Tibial nerve (tissue), 4 donors: Measurements from ENCODE around the gene CTRB2. TPM values are rescaled to one million over a fixed set of nuclear protein-coding genes. Genes with fewer than 3 reads are reported as not detected.

Experiments
- DNase-seq, 2 donors: peaks; one replicate each; pipeline ENCODE4 v3.0.0-alpha.2; 2019; ENCODE audit warnings: low spot score in 2 of 2
- H3K27ac ChIP-seq, 4 donors: fragments of 200-600 bp; sonication (generic) in 3 of 4; one replicate each; pipeline ENCODE4 v1.5.1; 2017 to 2019; ENCODE audit warnings: mild to moderate bottlenecking in 1 of 4
- H3K27me3 ChIP-seq, 2 donors: fragments of 200-600 bp; sonication (generic) in 1 of 2; one replicate each; pipeline versions ENCODE4 v1.5.1 to v1.6.0; 2017 to 2019
- H3K36me3 ChIP-seq, 3 donors: fragments of 200-600 bp; sonication (generic); one replicate each; pipeline ENCODE4 v1.5.1; 2018 to 2019
- H3K4me1 ChIP-seq, 4 donors: fragments of 200-600 bp; sonication (generic) in 3 of 4; one replicate each; pipeline ENCODE4 v1.5.1; 2017 to 2019
- H3K4me3 ChIP-seq, 4 donors: fragments of 200-600 bp; sonication (generic) in 3 of 4; one replicate each; pipeline ENCODE4 v1.5.1; 2017 to 2019; ENCODE audit warnings: mild to moderate bottlenecking in 1 of 4, moderate library complexity in 1 of 4
- H3K9me3 ChIP-seq, 4 donors: fragments of 200-600 bp; sonication (generic) in 3 of 4; one replicate each; pipeline ENCODE4 v1.5.1; 2017 to 2019
- CTCF ChIP-seq, 5 experiments: fragments of 200-600 bp in 3 of 5; fragments of 450-650 bp in 2 of 5; sonication (generic) in 3 of 5; IDR thresholded peaks; one replicate each; pipeline ENCODE4 v1.5.1; 2016 to 2019; ENCODE audit warnings: antibody characterized with exemption in 5 of 5, mild to moderate bottlenecking in 3 of 5, moderate library complexity in 2 of 5
- EP300 ChIP-seq, 2 donors: sonication (generic); formaldehyde crosslinking; IDR thresholded peaks; one replicate each; pipeline ENCODE4 v1.6.1; 2017; ENCODE audit warnings: antibody characterized with exemption in 2 of 2, mild to moderate bottlenecking in 1 of 2
- POLR2A ChIP-seq, 2 donors: fragments of 450-650 bp; IDR thresholded peaks; one replicate each; pipeline ENCODE4 v1.6.1; 2017; ENCODE audit warnings: antibody characterized with exemption in 2 of 2, mild to moderate bottlenecking in 2 of 2, moderate library complexity in 2 of 2
- WGBS, 2 donors: methylation state at CpG; one replicate each; pipeline ENCODE4 v1.1.5; 2018; 5-methylcytosine and 5-hydroxymethylcytosine counted together
- total RNA-seq, 4 donors: library from RNA; depleted of rRNA; stranded (reverse); fragments of >200 nt; gene quantifications; one replicate each; pipeline ENCODE4 v1.1.0, GENCODE V29; 2016

Gene CTRB2
- total RNA-seq, 4 donors from 2014 or later, result 4.2 to 45.0 (median 15.5) TPM

- no peak for TF ChIP-seq EP300 (IDR thresholded peaks at IDR 0.05)
- no peak for TF ChIP-seq POLR2A (IDR thresholded peaks at IDR 0.05)
- no peak for TF ChIP-seq CTCF (IDR thresholded peaks at IDR 0.05)
- H3K27me3 ChIP-seq, result no peaks in the 10 kb centered on the region
- no peak overlapping the region for H3K4me3 ChIP-seq
- H3K27ac ChIP-seq, result no peak overlapping the region
- H3K9me3 ChIP-seq, result peaks cover 0 to 76% (median 18%) of the 10 kb centered on the region in 4 donors
- H3K4me1 ChIP-seq, result no peaks in the 10 kb centered on the region
- no peak for DNase-seq
- 100% methylated on average over 2 to 3 of the region's 3 CpGs for WGBS, 2 donors
- peaks cover 0 to 31% (median 4%) of the 10 kb centered on the region in 3 donors for H3K36me3 ChIP-seq
Observed at GRCh38 chr16:75175074-75175473, 31.9 kb downstream of the CTRB2 start.

- peaks cover 0 to 86% (median 28%) of the 10 kb centered on the region in 4 donors for H3K9me3 ChIP-seq
- H3K27ac ChIP-seq, result no peak overlapping the region
- TF ChIP-seq POLR2A (IDR thresholded peaks at IDR 0.05) (no peak), EP300 (IDR thresholded peaks at IDR 0.05) (no peak), CTCF (IDR thresholded peaks at IDR 0.05) (no peak)
- no peaks in the 10 kb centered on the region for H3K27me3 ChIP-seq
- DNase-seq, result no peak
- H3K4me1 ChIP-seq, result no peaks in the 10 kb centered on the region
- peaks cover 0 to 56% (median 23%) of the 10 kb centered on the region in 3 donors for H3K36me3 ChIP-seq
- no peak overlapping the region for H3K4me3 ChIP-seq
- WGBS, 2 donors, result 98% methylated on average over 4 of the region's 4 CpGs
Observed at GRCh38 chr16:75172578-75172977, 34.4 kb downstream of the CTRB2 start.

GRCh38 chr16:75169899-75170405 lies 37.0 kb downstream of the CTRB2 start:
- H3K27ac ChIP-seq, result no peak overlapping the region
- no peaks in the 10 kb centered on the region for H3K4me1 ChIP-seq
- no peaks in the 10 kb centered on the region for H3K27me3 ChIP-seq
- peaks cover 0 to 82% (median 32%) of the 10 kb centered on the region in 3 donors for H3K36me3 ChIP-seq
- H3K9me3 ChIP-seq, result peaks cover 0 to 63% (median 20%) of the 10 kb centered on the region in 4 donors
- DNase-seq, result no peak
- no peak overlapping the region for H3K4me3 ChIP-seq
- TF ChIP-seq EP300 (IDR thresholded peaks at IDR 0.05) (no peak), POLR2A (IDR thresholded peaks at IDR 0.05) (no peak), CTCF (IDR thresholded peaks at IDR 0.05) (no peak)
- WGBS, 2 donors, result 93 to 98% methylated on average over 9 to 10 of the region's 10 CpGs

- Histone ChIP-seq H3K9me3 (peaks cover 0 to 6% (median 0%) of the 10 kb centered on the region in 4 donors), H3K27ac (no peak overlapping the region), H3K27me3 (no peaks in the 10 kb centered on the region), H3K4me1 (no peaks in the 10 kb centered on the region), H3K36me3 (peaks cover 0 to 76% (median 0%) of the 10 kb centered on the region in 3 donors), H3K4me3 (no peak overlapping the region)
- DNase-seq, result no peak
- TF ChIP-seq EP300 (IDR thresholded peaks at IDR 0.05) (no peak), POLR2A (IDR thresholded peaks at IDR 0.05) (no peak), CTCF (IDR thresholded peaks at IDR 0.05) (no peak)
- 93 to 94% methylated on average over 1 of the region's 1 CpG for WGBS, 2 donors
Observed at GRCh38 chr16:75160386-75160785, 46.6 kb downstream of the CTRB2 start.

Other genes starting within 250 kb of the CTRB2 start
- 10 to 100 TPM; 29.2 to 61.4 (median 45.6) TPM for gene WDR59, start 222.0 kb downstream of the CTRB2 start, total RNA-seq
- gene ZNRF1, start 208.1 kb downstream of the CTRB2 start, total RNA-seq, result 10 to 100 TPM; 10.3 to 31.4 (median 14.7) TPM
- 10 to 100 TPM; 20.1 to 48.7 (median 27.7) TPM for gene LDHD, start 90.4 kb downstream of the CTRB2 start, total RNA-seq
- 10 to 100 TPM in 2 of 4 donors, 1 to 10 TPM in 2; 6.3 to 12.6 (median 9.5) TPM for gene ZFP1, start 58.6 kb downstream of the CTRB2 start, total RNA-seq
- 10 to 100 TPM in 1 of 4 donors, 1 to 10 TPM in 2, under 1 TPM in 1; 0.59 to 24.3 (median 1.2) TPM for gene CTRB1, start 11.8 kb upstream of the CTRB2 start, total RNA-seq
- 10 to 100 TPM; 41.0 to 57.3 (median 42.9) TPM for gene BCAR1, start 44.5 kb upstream of the CTRB2 start, total RNA-seq
- gene CFDP1, start 226.3 kb upstream of the CTRB2 start, total RNA-seq, result 100 to 1,000 TPM in 1 of 4 donors, 10 to 100 TPM in 3; 35.6 to 120 (median 62.4) TPM